Uterus (tissue), 2 donors: ENCODE measurements around the gene BPIFA2.

ENCODE experiments used
- CTCF ChIP-seq, 4 experiments: fragments of 200-600 bp in 2 of 4; fragments of 450-650 bp in 2 of 4; sonication (generic) in 2 of 4; IDR thresholded peaks; one replicate each; pipeline ENCODE4 v1.5.1; 2016 to 2019; ENCODE audit warnings: antibody characterized with exemption in 4 of 4, mild to moderate bottlenecking in 2 of 4, moderate library complexity in 1 of 4
- POLR2A ChIP-seq, 2 donors: fragments of 450-650 bp; IDR thresholded peaks; one replicate each; pipeline ENCODE4 v1.6.1; 2016; ENCODE audit warnings: antibody characterized with exemption in 2 of 2, mild to moderate bottlenecking in 1 of 2, moderate library complexity in 1 of 2

- TF ChIP-seq CTCF (IDR thresholded peaks at IDR 0.05): no peak
- TF ChIP-seq POLR2A (IDR thresholded peaks at IDR 0.05): no peak
Observed at GRCh38 chr20:33139467-33139866, 28.5 kb upstream of the BPIFA2 start.
